ENCODE data around the gene RAD51B.

Gene RAD51B

DNA sequence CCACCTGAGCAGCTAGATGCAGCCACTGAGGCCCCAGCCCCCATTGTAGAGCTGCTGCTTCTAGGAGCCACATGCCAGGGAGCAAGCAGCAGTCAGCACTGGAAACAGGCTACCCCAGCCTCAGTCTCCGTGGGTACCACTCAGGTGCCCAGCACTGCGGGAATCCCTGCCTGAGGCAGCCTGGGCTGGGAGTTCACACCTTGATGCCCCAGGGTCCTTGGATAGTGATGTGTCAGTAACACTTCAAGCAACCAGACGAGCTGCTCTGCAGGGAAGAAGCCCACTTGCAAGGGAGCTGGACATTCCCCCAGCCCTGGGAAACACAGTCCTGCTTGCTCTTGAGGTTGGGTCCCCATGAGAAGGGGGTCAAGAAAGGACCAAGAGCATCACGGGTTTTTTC lies 882.6 kb downstream of the RAD51B start:
- peak; percentile 56 for DNase-seq (ENCODE audit: low spot score)

DNA sequence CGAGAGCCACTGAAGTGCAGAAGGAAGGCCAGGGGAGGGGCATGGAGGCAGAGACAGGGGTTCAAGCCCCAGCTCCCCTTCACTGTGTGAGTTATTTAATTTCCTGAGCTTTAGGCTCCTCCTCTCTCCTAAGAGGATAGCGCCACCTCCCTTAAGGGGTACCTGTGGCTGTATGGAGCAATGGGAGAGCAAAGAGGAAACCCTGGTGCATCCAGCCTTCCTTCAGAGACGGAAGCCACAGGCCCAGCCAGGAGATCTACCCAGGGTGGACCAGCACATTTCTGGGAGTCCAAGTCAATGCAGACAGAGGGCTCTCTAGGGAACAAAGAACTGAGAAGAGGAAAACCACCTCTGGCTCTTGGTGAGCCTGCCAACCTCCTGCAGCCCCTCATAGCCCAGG lies 883.0 kb downstream of the RAD51B start:
- DNase-seq (ENCODE audit: low spot score) = no peak

DNA sequence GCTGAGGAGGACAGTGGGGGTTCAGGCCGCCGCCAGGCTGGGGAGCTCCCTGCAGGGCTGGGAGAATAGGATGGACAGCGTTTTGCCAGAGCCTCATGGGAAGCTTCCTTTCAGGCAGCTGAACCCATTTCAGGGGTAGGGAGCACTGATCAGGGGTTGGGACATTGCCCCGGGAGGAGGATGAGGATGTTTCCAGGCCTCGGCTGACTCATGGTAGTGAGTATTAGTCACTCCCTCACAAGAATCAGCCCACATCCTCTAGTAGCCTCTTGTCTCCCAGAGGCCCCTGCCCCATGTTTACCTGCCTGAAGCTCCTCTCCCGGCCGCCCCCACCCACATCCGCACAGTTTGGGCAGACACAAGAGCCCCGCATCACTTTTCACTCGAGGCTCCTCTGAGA lies 883.5 kb downstream of the RAD51B start:
- DNase-seq (ENCODE audit: low spot score) = peak; percentile 20

- no peak for DNase-seq (ENCODE audit: low spot score)
Measured at GRCh38 chr14:68704736-68705720, 885.4 kb downstream of the RAD51B start.

GRCh38 chr14:68705741-68706283 lies 886.2 kb downstream of the RAD51B start:
- DNase-seq (ENCODE audit: low spot score) = no peak

- no peak for DNase-seq (ENCODE audit: low spot score)
Measured at GRCh38 chr14:68707482-68707881, 887.9 kb downstream of the RAD51B start.

- DNase-seq (ENCODE audit: low spot score) = no peak
Measured at GRCh38 chr14:68708343-68708742, 888.8 kb downstream of the RAD51B start.

- no peak for DNase-seq (ENCODE audit: low spot score)
Measured at GRCh38 chr14:68709007-68709406, 889.4 kb downstream of the RAD51B start.

GRCh38 chr14:68710776-68711175 lies 891.2 kb downstream of the RAD51B start:
- DNase-seq (ENCODE audit: low spot score) = no peak

- no peak for DNase-seq (ENCODE audit: low spot score)
Measured at GRCh38 chr14:68711561-68712309, 892.2 kb downstream of the RAD51B start.

DNA sequence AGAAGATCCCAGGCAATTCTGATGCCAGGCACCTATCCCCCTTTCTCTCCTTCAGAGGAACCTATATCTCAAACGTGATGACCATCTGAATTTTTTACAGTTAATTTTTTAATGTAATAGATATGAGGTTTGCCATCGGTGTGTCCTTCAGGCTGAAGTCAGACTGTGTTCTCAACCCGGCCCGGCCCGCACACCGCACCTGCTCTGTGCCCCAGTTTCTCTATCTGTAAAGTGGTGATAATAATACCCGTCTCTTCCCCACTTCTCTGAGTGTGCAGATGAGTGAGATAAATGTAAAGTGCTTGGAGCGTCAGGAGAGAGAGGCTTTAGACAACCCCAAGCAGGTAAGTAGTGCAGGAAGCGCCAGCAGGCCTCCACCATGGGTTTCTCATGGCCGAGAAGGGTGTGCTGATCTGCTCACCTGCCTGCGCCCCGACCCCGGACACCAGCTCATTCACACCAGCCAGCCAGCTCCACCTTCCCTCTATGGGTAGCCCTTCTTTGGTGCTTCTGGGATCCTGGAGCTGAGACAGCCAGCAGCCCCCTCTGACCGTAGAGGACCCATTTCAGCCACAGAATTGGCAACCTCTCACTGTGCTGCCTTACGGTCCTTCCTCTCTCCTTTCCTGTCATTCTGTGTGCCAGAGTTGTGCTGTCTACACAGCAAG lies 893.3 kb downstream of the RAD51B start:
- no peak for DNase-seq (ENCODE audit: low spot score)

DNA sequence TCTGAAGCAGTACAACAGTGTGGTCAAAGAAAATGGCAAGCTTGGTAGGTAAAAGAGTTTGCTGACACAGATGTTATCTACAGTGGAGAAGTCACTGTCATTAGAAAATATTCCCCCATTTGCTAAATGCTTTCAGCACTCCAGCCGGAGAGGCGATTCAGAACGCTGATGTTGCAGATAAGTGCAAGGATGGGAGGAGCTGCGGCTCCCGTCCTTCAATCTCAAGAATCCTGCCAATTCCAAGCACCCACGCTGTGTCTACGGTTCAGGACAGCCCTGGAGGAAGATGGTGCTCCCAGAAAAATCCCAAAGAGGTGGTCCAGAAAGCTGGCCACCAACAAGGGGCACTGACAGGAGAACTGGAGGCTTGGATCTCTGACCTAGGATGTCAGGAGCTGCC lies 894.2 kb downstream of the RAD51B start:
- no peak for DNase-seq (ENCODE audit: low spot score)

DNA sequence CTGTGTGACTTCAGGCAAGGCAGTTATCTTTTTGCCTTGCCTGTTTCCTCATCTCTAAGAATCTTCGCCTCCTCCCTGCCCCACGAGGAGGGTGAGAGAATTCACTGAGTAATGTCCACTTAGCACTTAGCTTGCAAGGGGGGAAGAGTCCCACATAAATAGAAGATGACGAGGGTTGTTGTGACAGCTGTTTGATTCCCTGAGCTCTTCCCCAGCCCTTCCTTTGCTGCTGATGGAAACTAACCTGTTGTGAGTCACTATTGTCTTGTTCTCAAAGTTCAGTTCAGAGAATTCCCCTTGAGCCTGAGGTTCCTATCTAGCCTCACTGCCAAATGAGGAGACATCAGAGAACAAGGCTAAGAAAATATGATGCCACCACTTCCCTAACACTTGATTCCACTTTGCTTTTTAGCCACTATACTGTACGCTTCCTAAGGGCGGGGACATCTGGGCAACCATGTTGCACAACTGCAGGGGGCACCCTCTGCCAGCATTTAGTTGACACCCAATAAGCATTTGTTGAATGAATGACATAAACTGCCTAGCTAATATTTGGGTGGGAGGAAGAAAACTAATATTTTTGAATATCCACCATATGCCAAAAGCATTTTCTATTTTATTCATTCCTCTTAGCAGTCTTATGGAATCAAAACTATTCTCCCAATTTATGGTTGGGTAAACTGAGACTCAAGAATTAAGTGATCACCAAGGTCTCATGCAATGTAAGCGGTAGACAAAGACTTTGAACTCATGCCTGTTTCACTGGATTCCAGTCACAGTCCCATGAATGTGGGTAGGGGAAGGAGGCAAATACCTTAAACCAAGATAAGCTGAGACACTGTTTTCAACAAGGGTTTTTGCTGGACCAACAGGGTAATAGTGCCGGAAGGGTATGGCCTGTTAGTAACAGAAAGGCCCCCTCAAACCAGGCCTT lies 895.7 kb downstream of the RAD51B start:
- no peak for DNase-seq (ENCODE audit: low spot score)

DNA sequence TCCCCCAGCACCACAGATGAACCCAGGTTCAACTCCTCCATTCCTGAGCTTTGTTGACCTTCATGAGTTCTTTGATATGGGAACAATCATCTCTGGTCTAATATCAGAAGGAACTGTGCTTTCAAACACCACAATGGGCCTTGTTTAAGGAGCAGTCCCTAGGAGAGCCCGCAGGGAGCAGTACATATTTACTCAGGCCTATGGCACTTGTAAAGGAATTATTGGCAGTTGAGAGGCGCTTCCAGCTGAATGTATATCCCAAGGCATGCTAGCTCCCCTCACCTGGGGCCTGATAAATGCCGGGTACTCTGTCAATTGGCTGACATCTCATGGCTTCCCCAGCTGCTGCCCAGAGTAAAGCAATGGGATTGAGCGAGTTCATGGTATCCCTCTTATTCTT lies 897.1 kb downstream of the RAD51B start:
- DNase-seq (ENCODE audit: low spot score) = no peak

- no peak for DNase-seq (ENCODE audit: low spot score)
Measured at GRCh38 chr14:68718023-68718990, 898.7 kb downstream of the RAD51B start.

DNA sequence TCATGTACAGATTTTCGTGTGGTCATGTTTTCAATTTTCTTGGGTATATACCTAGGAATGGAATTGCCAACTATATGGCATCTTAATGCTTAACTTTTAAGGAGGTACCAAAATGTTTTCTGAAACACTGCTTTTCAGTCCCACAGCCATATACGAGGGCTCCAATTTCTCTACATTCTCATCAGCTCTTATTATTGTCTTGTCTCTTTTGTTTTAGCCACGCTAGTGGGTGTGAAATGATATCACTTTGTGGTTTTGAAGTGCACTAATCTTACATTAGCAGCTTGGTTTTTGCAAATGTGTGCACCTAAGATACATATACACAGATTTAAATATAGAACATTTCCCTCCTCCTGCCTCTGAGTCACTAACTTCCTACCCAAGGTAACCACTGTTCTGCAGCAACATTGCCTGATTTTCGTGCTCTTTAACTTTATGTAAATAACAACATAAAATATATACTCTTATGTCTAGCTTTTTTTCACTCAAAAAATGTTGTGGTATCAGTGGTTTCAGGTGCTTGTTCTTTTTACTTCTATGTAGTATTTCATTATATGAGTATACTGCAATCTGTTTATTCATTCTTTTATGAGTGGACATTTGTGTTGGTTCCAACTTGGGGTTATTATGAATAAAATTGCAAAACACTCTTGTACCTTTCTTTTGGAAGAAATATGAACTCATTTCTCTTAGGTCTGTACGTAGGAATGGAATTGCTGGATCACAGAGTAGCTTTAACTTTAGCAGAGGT lies 900.2 kb downstream of the RAD51B start:
- no peak for DNase-seq (ENCODE audit: low spot score)

GRCh38 chr14:68722186-68722585 lies 902.6 kb downstream of the RAD51B start:
- no peak for DNase-seq (ENCODE audit: low spot score)

- DNase-seq (ENCODE audit: low spot score) = no peak
Measured at GRCh38 chr14:68722968-68723566, 903.5 kb downstream of the RAD51B start.

DNA sequence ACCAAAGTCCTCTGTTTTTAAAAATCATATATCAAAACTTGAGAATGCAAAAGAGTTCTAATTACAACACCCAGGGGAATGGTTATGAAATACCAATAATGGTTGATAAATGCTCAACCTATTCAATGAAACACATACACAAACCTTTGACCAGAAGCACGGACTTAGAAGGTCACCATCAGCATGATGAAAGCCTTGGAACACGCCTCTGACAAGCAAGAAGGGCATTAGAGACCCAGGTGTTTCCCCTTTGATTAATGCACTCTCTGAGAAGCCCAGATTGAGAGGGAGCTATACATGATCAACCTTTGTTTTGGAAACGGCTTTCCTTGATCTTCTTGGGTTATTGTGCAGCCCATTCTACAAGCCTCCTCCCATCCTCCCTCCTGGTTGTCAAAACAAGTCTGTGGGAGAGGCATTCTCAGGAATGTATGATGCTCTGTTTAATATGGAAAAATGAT lies 904.3 kb downstream of the RAD51B start:
- no peak for DNase-seq (ENCODE audit: low spot score)
